Astrocyte of the spinal cord (primary cell): Measurements from ENCODE around the gene KIF16B.
"Not testable (repeated sequence)": the region's sequence is repeated elsewhere in the genome, so short reads cannot be mapped to it uniquely, and the experiment has no call there.

Experiments used
- DNase-seq: peaks from one replicate; pipeline ENCODE4 v3.0.0; 2011; ENCODE audit warnings: low read depth, low spot score
- H3K4me3 ChIP-seq: 2 replicates; pipeline ENCODE4 v1.5.1; 2011; ENCODE audit warnings: low read depth, mild to moderate bottlenecking, low read length, moderate library complexity
- in situ Hi-C: cut with HindIII; loops from 2 replicates; pipeline ENCODE4 v1.10.0; 2017; ENCODE audit warnings: low sequenced_read_pairs
- TF ChIP-seq, protein P1 (sequence below): IDR thresholded peaks from 2 replicates; pipeline ENCODE4 v1.5.1; 2012; ENCODE audit warnings: low read depth, mild to moderate bottlenecking, low read length, inconsistent platforms

KIF16B gene

DNA sequence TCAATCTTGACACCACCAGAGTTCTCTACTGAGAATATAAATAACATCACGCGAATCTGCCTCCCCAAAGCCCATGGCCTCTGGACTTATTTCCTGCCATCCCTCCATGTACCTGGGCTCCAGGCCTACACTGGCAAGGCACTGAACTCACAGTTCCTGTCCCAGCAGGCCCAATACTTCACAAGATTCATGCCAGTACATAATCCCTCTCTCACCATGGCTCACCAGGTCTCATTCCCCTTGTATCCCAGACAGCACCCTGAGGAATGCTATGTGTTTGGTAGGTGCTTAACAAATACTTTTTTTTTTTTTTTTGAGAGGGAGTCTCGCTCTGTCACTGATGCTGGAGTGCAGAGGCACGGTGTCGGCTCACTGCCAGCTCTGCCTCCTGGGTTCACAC is 1.9 kb downstream of the KIF16B start:
- H3K4me3 ChIP-seq, result no peak overlapping the region
- in situ Hi-C loops, result no loop called here

DNA sequence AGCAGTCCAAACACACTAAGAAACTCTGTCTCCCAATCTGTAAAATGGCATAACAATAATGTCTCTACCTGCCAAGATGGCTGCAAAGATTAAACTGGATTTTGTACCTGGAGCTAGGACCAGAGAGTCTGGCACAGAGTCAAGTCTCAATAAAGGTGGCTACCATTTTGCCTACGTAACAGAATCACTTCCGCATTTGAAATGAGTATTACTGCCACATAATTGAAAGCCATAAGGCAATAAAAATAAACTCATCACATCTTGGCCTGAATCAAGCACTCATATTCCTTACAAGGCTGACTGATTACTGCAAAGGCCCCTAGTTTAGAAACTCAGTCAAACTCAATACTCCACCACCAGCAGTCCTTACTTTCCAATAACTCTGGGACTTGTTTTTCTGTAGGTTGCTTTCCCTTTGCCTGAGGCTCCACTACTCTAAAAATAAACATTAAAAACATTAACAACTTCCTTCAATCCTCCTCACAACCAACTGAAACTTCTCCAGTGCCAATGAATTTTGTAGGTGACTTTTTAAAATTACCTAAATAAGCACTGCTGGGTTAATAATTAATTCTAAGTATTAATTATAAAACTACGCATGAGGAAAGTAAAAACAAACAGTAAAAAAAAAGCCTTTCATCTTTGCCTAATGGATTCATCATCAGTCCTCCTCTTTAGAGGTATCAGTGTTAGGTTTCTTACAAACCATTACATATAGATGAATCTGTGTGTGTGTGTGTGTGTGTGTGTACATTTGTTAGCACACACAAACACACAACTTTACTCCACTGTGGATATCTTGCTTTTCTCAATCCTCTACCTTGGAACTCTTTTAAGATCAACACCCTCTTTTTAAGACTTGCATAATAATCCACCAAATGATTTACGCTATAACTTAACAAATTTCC is 3.7 kb downstream of the KIF16B start:
- DNase-seq, result no peak
- H3K4me3 ChIP-seq, result no peak overlapping the region
- TF ChIP-seq, protein P1, sequence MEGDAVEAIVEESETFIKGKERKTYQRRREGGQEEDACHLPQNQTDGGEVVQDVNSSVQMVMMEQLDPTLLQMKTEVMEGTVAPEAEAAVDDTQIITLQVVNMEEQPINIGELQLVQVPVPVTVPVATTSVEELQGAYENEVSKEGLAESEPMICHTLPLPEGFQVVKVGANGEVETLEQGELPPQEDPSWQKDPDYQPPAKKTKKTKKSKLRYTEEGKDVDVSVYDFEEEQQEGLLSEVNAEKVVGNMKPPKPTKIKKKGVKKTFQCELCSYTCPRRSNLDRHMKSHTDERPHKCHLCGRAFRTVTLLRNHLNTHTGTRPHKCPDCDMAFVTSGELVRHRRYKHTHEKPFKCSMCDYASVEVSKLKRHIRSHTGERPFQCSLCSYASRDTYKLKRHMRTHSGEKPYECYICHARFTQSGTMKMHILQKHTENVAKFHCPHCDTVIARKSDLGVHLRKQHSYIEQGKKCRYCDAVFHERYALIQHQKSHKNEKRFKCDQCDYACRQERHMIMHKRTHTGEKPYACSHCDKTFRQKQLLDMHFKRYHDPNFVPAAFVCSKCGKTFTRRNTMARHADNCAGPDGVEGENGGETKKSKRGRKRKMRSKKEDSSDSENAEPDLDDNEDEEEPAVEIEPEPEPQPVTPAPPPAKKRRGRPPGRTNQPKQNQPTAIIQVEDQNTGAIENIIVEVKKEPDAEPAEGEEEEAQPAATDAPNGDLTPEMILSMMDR, result no peak
- in situ Hi-C loops, result no loop called here

More for the DNA sequence above, 1.9 kb downstream of the KIF16B start:
- TF ChIP-seq, protein P1, result no peak
- no peak for DNase-seq

DNA sequence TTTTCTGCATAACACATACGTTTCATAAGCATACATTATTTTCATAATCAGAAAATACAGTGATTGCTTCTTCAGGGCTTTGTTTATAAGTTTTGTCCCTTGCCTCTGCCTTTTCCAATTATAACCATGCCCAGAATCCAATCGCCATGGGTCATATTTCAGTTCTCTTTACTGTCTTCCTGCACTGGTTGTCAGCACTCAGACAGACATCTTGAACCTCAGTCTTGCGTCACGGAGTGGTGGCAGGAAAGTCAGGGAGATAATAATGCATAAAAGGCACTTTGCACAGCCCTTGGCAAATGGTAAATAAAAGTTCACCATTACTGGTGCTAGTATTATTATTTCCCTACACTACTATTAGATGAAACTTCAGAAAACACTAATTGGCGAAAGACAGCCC is 7.2 kb downstream of the KIF16B start:
- in situ Hi-C loops, result no loop called here
- TF ChIP-seq, protein P1, result no peak
- H3K4me3 ChIP-seq, result no peak overlapping the region
- DNase-seq, result no peak

DNA sequence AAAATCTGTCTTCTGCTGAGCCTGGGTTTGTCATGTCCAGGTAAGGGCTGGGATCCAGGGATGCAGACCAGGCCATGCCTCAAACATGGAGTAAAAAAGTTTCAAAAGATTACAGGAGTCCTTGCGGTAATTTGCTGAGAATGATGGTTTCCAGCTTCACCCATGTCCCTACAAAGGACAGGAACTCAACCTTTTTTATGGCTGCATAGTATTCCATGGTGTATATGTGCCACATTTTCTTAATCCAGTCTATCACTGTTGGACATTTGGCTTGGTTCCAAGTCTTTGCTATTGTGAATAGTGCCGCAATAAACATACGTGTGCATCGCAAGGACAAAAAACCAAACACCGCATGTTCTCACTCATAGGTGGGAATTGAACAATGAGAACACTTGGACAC is 9.2 kb downstream of the KIF16B start:
- DNase-seq, in situ Hi-C loops: not testable (repeated sequence)

DNA sequence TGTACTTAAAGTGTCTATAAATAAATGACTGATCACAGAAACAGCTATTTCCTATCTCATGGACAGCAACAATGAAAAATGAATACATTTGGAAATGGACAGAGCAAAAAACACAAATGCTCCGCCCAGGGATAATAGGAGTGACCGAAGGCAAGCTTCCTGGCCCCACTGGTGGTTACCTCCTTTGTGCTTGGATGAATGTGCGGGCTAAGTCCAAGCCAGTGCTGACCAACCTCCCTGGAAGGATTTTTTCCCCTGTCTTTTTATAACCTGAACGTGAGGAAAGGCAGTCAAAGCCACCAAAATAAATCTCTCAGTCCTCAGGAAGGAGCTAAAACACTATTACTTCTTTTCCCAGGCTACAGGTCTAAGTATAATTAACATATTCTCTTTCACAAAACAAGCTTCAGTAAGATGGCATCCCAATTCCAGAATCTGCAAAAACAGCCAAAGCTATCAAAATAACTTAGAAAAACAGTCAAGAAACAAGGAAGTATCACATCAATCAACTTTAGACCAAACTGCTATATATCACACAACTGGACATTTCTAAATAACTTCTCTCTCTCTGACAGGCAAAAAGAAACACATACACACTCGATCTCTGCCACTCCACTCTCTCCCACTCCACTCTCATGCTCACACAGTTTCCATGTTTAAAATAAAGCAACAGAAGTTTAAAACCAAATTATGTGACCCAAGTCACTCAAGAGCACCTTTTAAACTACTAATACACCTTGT is 10.0 kb downstream of the KIF16B start:
- in situ Hi-C loops, result no loop called here
- H3K4me3 ChIP-seq, result no peak overlapping the region
- TF ChIP-seq, protein P1, result no peak
- DNase-seq, result no peak

More for the DNA sequence above, 9.2 kb downstream of the KIF16B start:
- not testable (repeated sequence) for H3K4me3 ChIP-seq

DNA sequence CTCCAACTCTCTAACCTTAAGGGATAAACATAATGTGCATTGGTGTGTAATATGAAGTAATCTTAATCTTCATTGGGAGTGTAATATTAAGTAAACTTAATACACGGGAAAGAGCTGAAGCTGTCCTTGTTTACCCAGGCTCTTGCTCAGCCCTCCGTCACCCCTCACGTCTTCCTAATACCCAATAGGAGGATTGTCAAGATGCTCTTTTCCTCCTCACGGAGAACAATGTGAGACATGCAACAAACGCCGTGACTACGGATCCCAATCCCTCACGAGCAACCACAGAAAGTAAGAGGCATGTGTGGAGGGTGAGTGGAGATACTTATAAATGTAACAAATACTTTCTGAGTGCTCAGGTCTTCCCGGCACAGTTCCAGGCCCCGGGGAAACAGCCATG is 11.0 kb downstream of the KIF16B start:
- in situ Hi-C loops, result no loop called here
- no peak overlapping the region for H3K4me3 ChIP-seq
- TF ChIP-seq, protein P1, result no peak
- DNase-seq, result no peak

DNA sequence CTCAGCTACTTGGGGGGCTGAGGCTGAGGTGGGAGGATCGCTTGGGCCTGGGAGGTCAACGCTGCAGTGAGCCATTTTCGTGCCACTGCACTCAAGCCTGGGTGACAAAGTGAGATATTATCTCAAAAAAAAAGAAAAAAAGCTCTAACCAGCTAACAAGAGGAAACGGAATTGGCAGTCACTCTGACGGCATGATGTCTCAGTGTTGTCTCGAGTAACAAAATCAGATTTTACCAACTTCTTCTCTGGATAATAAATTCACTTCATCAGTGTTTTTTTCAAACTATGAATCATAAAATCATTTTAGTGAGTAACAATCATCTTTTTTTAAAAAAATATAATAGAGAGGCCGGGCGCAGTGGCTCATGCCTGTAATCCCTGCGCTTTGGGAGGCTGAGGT is 12.6 kb downstream of the KIF16B start:
- TF ChIP-seq, protein P1, result no peak
- H3K4me3 ChIP-seq, result no peak overlapping the region
- no peak for DNase-seq
- in situ Hi-C loops, result no loop called here
